ENCODE data around the gene EML3.
A peak's percentile ranks its signal among the peaks of the same experiment; 100 is the strongest.
"Not testable (repeated sequence)": the region's sequence is repeated elsewhere in the genome, so short reads cannot be mapped to it uniquely, and the experiment has no call there.

Gene EML3

DNA sequence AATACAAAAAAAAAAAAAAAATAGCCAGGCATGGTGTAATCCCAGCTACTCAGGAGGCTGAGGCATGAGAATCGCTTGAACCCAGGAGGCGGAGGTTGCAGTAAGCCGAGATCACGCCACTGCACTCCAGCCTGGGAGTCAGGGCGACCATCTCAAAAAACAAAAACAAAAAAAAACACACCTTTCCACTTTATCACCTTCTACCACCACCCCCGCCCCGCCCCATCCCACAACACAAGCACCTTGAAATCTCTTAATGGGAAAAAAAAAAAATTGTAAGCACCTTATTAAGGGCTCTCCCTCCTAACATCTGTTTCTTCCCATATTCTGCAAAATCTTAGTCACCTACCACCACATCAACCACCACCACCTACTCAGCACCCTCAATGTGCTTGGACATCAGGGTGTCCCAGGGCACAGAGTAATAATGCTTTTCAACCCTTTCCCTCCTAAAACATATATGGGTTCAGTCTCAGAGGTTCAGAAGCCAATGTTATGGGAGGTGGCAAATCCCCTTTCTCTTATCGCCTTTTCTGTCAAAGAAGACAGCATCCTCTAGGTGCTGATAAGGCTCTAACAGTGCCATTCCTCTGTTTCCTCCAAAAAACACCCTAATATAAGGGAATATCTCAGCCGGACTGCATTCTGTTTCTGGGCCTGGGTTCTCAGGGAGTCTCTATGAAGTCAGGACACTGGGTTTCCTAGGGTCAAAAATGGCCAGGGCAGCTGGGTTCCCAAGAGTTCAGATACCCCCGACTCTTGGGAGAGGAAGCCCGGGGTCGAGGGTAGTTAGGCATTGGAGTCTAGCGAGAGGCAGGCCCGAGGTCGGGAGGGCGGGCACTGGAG lies 39.8 kb upstream of the EML3 start:
- H3K4me2 ChIP-seq (ENCODE audit: low read length, poor library complexity, severe bottlenecking), result peak overlapping the region; percentile 83
- H3K18ac ChIP-seq (ENCODE audit: low read depth in 1 of 2, low read length in 2 of 2), result peak overlapping the region in 1 of 2 experiments; percentile 80

DNA sequence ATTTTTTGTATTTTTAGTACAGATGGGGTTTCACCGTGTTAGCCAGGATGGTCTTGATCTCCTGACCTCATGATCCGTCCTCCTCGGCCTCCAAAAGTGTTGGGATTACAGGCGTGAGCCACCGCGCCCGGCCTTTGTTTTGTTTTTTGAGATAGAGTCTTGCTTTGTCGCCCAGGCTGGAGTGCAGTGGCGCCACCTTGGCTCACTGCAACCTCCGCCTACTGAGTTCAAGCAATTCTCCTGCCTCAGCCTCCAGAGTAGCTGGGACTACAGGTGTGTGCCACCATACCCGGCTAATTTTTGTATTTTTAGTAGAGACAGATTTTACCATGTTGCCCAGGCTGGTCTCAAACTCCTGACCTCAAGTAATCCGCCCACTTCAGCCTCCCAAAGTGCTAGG lies 37.7 kb upstream of the EML3 start:
- 96% methylated on average over 12 of the region's 12 CpGs for WGBS
- H3K4me2 ChIP-seq (ENCODE audit: low read length, poor library complexity, severe bottlenecking); H3K27me3 ChIP-seq (ENCODE audit: control insufficient read depth in 1 of 2, insufficient read depth in 1 of 2, low read length in 2 of 2); H4K8ac ChIP-seq (ENCODE audit: low read length); H3K9me3 ChIP-seq (ENCODE audit: control insufficient read depth, low read length); H3K27ac ChIP-seq (ENCODE audit: low read length, poor library complexity, severe bottlenecking); H2AFZ ChIP-seq (ENCODE audit: low read depth, low read length); H2BK15ac ChIP-seq (ENCODE audit: low read depth, poor library complexity, severe bottlenecking); H4K91ac ChIP-seq (ENCODE audit: low read length); H3K9ac ChIP-seq (ENCODE audit: low read length); H3K4me3 ChIP-seq (ENCODE audit: insufficient read depth in 1 of 2, low read depth in 1 of 2, low read length in 2 of 2); H3K4ac ChIP-seq (ENCODE audit: low read depth in 1 of 2, low read length in 2 of 2); H2BK5ac ChIP-seq (ENCODE audit: low read depth, low read length, poor library complexity, severe bottlenecking); H3K14ac ChIP-seq (ENCODE audit: low read length in 2 of 2); H3K23ac ChIP-seq (ENCODE audit: low read length in 2 of 2); H2BK12ac ChIP-seq (ENCODE audit: low read length in 2 of 2); H3K18ac ChIP-seq (ENCODE audit: low read depth in 1 of 2, low read length in 2 of 2); H2BK120ac ChIP-seq (ENCODE audit: low read depth, low read length); H2AK5ac ChIP-seq (ENCODE audit: low read length, severe bottlenecking); DNase-seq: not testable (repeated sequence)
- Histone ChIP-seq H3K4me1 (ENCODE audit: control insufficient read depth, insufficient read depth, low read depth, low read length) (peaks cover 11% of the 10 kb centered on the region), H3K79me1 (replicated peaks; ENCODE audit: low read length, poor library complexity, severe bottlenecking) (peaks cover 24% of the 10 kb centered on the region), H3K36me3 (ENCODE audit: control insufficient read depth in 1 of 2, insufficient read depth in 2 of 2, low read depth in 1 of 2, low read length in 2 of 2) (peaks cover 28 to 31% of the 10 kb centered on the region in 2 experiments)

More for the DNA sequence above, 39.8 kb upstream of the EML3 start:
- Histone ChIP-seq H2BK5ac (ENCODE audit: low read depth, low read length, poor library complexity, severe bottlenecking) (no peak overlapping the region), H2AK5ac (ENCODE audit: low read length, severe bottlenecking) (peak overlapping the region; percentile 44), H2AFZ (ENCODE audit: low read depth, low read length) (peak overlapping the region; percentile 74), H3K4ac (ENCODE audit: low read depth in 1 of 2, low read length in 2 of 2) (peak overlapping the region in 1 of 2 experiments; percentile 76), H3K36me3 (ENCODE audit: control insufficient read depth in 1 of 2, insufficient read depth in 2 of 2, low read depth in 1 of 2, low read length in 2 of 2) (peaks cover 25% of the 10 kb centered on the region in 2 experiments), H3K79me1 (replicated peaks; ENCODE audit: low read length, poor library complexity, severe bottlenecking) (peaks cover 19% of the 10 kb centered on the region), H3K23ac (ENCODE audit: low read length in 2 of 2) (no peak overlapping the region), H4K91ac (ENCODE audit: low read length) (no peak overlapping the region), H2BK12ac (ENCODE audit: low read length in 2 of 2) (no peak overlapping the region), H3K4me1 (ENCODE audit: control insufficient read depth, insufficient read depth, low read depth, low read length) (peaks cover 5% of the 10 kb centered on the region), H2BK120ac (ENCODE audit: low read depth, low read length) (peak overlapping the region; percentile 95), H3K27me3 (ENCODE audit: control insufficient read depth in 1 of 2, insufficient read depth in 1 of 2, low read length in 2 of 2) (no peaks in the 10 kb centered on the region), H4K8ac (ENCODE audit: low read length) (peak overlapping the region; percentile 78), H3K9ac (ENCODE audit: low read length) (peak overlapping the region; percentile 96), H3K9me3 (ENCODE audit: control insufficient read depth, low read length) (no peaks in the 10 kb centered on the region), H2BK15ac (ENCODE audit: low read depth, poor library complexity, severe bottlenecking) (no peak overlapping the region), H3K4me3 (ENCODE audit: insufficient read depth in 1 of 2, low read depth in 1 of 2, low read length in 2 of 2) (peak overlapping the region; percentile 91 to 98), H3K27ac (ENCODE audit: low read length, poor library complexity, severe bottlenecking) (peak overlapping the region; percentile 46), H3K14ac (ENCODE audit: low read length in 2 of 2) (no peak overlapping the region)
- 39% methylated on average over 16 of the region's 16 CpGs for WGBS
- no peak for DNase-seq

DNA sequence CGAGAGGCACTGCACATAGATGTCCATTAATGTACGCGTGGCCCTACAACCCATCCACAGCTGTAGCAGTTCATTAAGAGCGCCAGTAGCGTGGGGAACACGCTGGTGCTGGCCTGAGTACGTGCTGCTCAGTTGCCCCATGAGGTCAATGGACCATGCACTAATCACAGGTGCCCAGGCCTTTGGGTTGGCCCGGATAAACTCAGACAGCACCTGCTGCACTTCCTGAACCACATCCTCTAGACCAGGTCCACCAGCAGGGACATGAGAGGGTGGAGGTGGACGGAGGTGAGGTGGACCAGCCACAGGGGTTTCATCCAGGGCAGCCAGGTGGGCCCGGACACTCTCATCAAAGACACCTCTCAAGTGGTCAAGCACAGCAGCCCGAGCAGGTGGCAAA lies 36.9 kb upstream of the EML3 start:
- Histone ChIP-seq H4K91ac (ENCODE audit: low read length) (no peak overlapping the region), H4K8ac (ENCODE audit: low read length) (no peak overlapping the region), H3K27me3 (ENCODE audit: control insufficient read depth in 1 of 2, insufficient read depth in 1 of 2, low read length in 2 of 2) (no peaks in the 10 kb centered on the region), H3K9me3 (ENCODE audit: control insufficient read depth, low read length) (no peaks in the 10 kb centered on the region), H3K9ac (ENCODE audit: low read length) (no peak overlapping the region), H3K4ac (ENCODE audit: low read depth in 1 of 2, low read length in 2 of 2) (no peak overlapping the region), H3K18ac (ENCODE audit: low read depth in 1 of 2, low read length in 2 of 2) (no peak overlapping the region), H3K23ac (ENCODE audit: low read length in 2 of 2) (no peak overlapping the region), H2BK120ac (ENCODE audit: low read depth, low read length) (no peak overlapping the region), H3K27ac (ENCODE audit: low read length, poor library complexity, severe bottlenecking) (no peak overlapping the region), H2AFZ (ENCODE audit: low read depth, low read length) (no peak overlapping the region), H2BK5ac (ENCODE audit: low read depth, low read length, poor library complexity, severe bottlenecking) (no peak overlapping the region), H2BK15ac (ENCODE audit: low read depth, poor library complexity, severe bottlenecking) (no peak overlapping the region), H2AK5ac (ENCODE audit: low read length, severe bottlenecking) (no peak overlapping the region), H3K4me3 (ENCODE audit: insufficient read depth in 1 of 2, low read depth in 1 of 2, low read length in 2 of 2) (no peak overlapping the region), H3K4me1 (ENCODE audit: control insufficient read depth, insufficient read depth, low read depth, low read length) (peaks cover 16% of the 10 kb centered on the region), H3K14ac (ENCODE audit: low read length in 2 of 2) (no peak overlapping the region), H2BK12ac (ENCODE audit: low read length in 2 of 2) (no peak overlapping the region), H3K79me1 (replicated peaks; ENCODE audit: low read length, poor library complexity, severe bottlenecking) (peaks cover 24% of the 10 kb centered on the region), H3K4me2 (ENCODE audit: low read length, poor library complexity, severe bottlenecking) (no peak overlapping the region), H3K36me3 (ENCODE audit: control insufficient read depth in 1 of 2, insufficient read depth in 2 of 2, low read depth in 1 of 2, low read length in 2 of 2) (peaks cover 32% of the 10 kb centered on the region in 2 experiments)
- DNase-seq, result no peak
- WGBS, result 99% methylated on average over 11 of the region's 11 CpGs

DNA sequence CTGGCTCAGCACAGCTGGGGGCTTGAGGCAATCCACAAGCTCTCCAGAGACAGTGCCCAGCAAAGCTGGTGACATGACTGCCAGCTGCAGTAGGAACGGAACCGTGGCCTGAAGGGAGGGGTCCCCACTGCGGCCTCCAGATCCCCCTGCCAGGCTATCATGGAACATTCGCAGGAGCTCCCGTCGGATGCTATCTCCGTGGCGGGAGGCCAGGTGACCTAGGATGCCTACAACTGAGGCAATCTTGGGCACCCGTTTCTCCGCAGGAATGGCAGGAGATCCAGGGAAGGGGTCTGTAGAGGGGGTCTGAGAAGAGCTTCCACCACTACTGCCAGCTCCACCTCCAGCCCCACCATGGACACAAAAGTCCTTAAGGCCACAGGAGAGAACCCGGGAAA lies 36.4 kb upstream of the EML3 start:
- Histone ChIP-seq H2AK5ac (ENCODE audit: low read length, severe bottlenecking) (no peak overlapping the region), H3K4me2 (ENCODE audit: low read length, poor library complexity, severe bottlenecking) (no peak overlapping the region), H2BK5ac (ENCODE audit: low read depth, low read length, poor library complexity, severe bottlenecking) (no peak overlapping the region), H3K4ac (ENCODE audit: low read depth in 1 of 2, low read length in 2 of 2) (no peak overlapping the region), H2AFZ (ENCODE audit: low read depth, low read length) (no peak overlapping the region), H3K27me3 (ENCODE audit: control insufficient read depth in 1 of 2, insufficient read depth in 1 of 2, low read length in 2 of 2) (no peaks in the 10 kb centered on the region), H3K9ac (ENCODE audit: low read length) (no peak overlapping the region), H3K18ac (ENCODE audit: low read depth in 1 of 2, low read length in 2 of 2) (no peak overlapping the region), H3K14ac (ENCODE audit: low read length in 2 of 2) (no peak overlapping the region), H2BK15ac (ENCODE audit: low read depth, poor library complexity, severe bottlenecking) (no peak overlapping the region), H3K79me1 (replicated peaks; ENCODE audit: low read length, poor library complexity, severe bottlenecking) (peaks cover 24% of the 10 kb centered on the region), H3K27ac (ENCODE audit: low read length, poor library complexity, severe bottlenecking) (no peak overlapping the region), H4K8ac (ENCODE audit: low read length) (no peak overlapping the region), H3K36me3 (ENCODE audit: control insufficient read depth in 1 of 2, insufficient read depth in 2 of 2, low read depth in 1 of 2, low read length in 2 of 2) (peaks cover 37% of the 10 kb centered on the region in 2 experiments), H4K91ac (ENCODE audit: low read length) (no peak overlapping the region), H3K9me3 (ENCODE audit: control insufficient read depth, low read length) (no peaks in the 10 kb centered on the region), H2BK120ac (ENCODE audit: low read depth, low read length) (no peak overlapping the region), H3K4me3 (ENCODE audit: insufficient read depth in 1 of 2, low read depth in 1 of 2, low read length in 2 of 2) (no peak overlapping the region), H3K23ac (ENCODE audit: low read length in 2 of 2) (no peak overlapping the region), H3K4me1 (ENCODE audit: control insufficient read depth, insufficient read depth, low read depth, low read length) (peaks cover 16% of the 10 kb centered on the region), H2BK12ac (ENCODE audit: low read length in 2 of 2) (no peak overlapping the region)
- DNase-seq, result no peak
- WGBS, result 94% methylated on average over 9 of the region's 11 CpGs

Measured in mesenchymal stem cell (in vitro differentiated cells and primary cell).